HEK293 (cell line): ENCODE data around the gene DDX23.

Experiments
- CTCF ChIA-PET: fragments of 350-600 bp; formaldehyde crosslinking; extraction: SDS; loops from one replicate; lab custom pipeline; 2021; ENCODE audit warnings: antibody characterized with exemption; lab: Yijun Ruan, JAX
- POLR2A ChIA-PET: fragments of 300-600 bp; formaldehyde crosslinking; extraction: SDS; loops from one replicate; lab custom pipeline; 2020; ENCODE audit warnings: antibody characterized with exemption, inconsistent platforms; lab: Yijun Ruan, JAX
- H3K27ac ChIP-seq: fragments of 200-500 bp; sonication (Bioruptor generic); 2 replicates; pipeline ENCODE4 v1.5.1; 2014; ENCODE audit warnings: low read depth, low read length, control low read depth, inconsistent platforms; ENCODE audit errors: extremely low read depth
- H3K36me3 ChIP-seq, 2 experiments: fragments of 200-500 bp in 1 of 2; sonication (Bioruptor generic) in 1 of 2; 1 replicate in 1 of 2; 2 replicates in 1 of 2; pipeline ENCODE4 v1.5.1; 2014 to 2017; ENCODE audit warnings: inconsistent platforms in 2 of 2, low read length in 2 of 2; ENCODE audit not compliant: control insufficient read depth in 2 of 2, insufficient read depth in 1 of 2
- H3K4me1 ChIP-seq: fragments of 200-500 bp; sonication (Bioruptor generic); 2 replicates; pipeline ENCODE4 v1.5.1; 2014; ENCODE audit warnings: mild to moderate bottlenecking, low read length, inconsistent platforms; ENCODE audit not compliant: control insufficient read depth, insufficient read depth
- H3K4me3 ChIP-seq: 2 replicates; pipeline ENCODE4 v1.5.1; 2011; ENCODE audit warnings: low read depth, mild to moderate bottlenecking, control low read depth, low read length, moderate library complexity
- H3K9me3 ChIP-seq: fragments of 200-500 bp; sonication (Bioruptor generic); 2 replicates; pipeline ENCODE4 v1.5.1; 2014; ENCODE audit warnings: low read depth, low read length, inconsistent platforms; ENCODE audit not compliant: control insufficient read depth, insufficient read depth
- GLIS2 ChIP-seq: fragments of 450-650 bp; formaldehyde crosslinking; IDR thresholded peaks from 2 replicates; pipeline ENCODE4 v1.5.1; 2016; ENCODE audit warnings: missing biosample characterization, missing genetic modification characterization
- KLF7 ChIP-seq: fragments of 450-650 bp; formaldehyde crosslinking; IDR thresholded peaks from 2 replicates; pipeline ENCODE4 v1.5.1; 2016; ENCODE audit warnings: missing biosample characterization, missing genetic modification characterization, borderline replicate concordance
- PRDM1 ChIP-seq: fragments of 450-650 bp; formaldehyde crosslinking; IDR thresholded peaks from 2 replicates; pipeline ENCODE4; 2016; ENCODE audit warnings: missing biosample characterization, missing genetic modification characterization
- SETDB1 ChIP-seq: IDR thresholded peaks from one replicate; pipeline ENCODE4 v1.6.1; 2017; ENCODE audit warnings: mild to moderate bottlenecking, low read length, moderate library complexity, mixed read lengths; ENCODE audit not compliant: insufficient read length
- TCF7L2 ChIP-seq: IDR thresholded peaks from 2 replicates; pipeline ENCODE4 v1.6.1; 2011; ENCODE audit warnings: low read depth, mild to moderate bottlenecking, inconsistent platforms, low read length, moderate library complexity, borderline replicate concordance
- ZBTB21 ChIP-seq: fragments of 450-650 bp; formaldehyde crosslinking; IDR thresholded peaks from 2 replicates; pipeline ENCODE4 v1.5.1; 2017; ENCODE audit warnings: missing biosample characterization, missing genetic modification characterization
- ZBTB44 ChIP-seq: fragments of 450-650 bp; IDR thresholded peaks from 2 replicates; pipeline ENCODE4 v1.5.1; 2018; ENCODE audit warnings: missing biosample characterization, mild to moderate bottlenecking, missing genetic modification characterization
- ZBTB48 ChIP-seq: fragments of 450-650 bp; formaldehyde crosslinking; IDR thresholded peaks from 2 replicates; pipeline ENCODE4 v1.5.1; 2016; ENCODE audit warnings: missing biosample characterization, missing genetic modification characterization
- ZFP3 ChIP-seq: fragments of 450-650 bp; formaldehyde crosslinking; IDR thresholded peaks from 2 replicates; pipeline ENCODE4 v1.5.1; 2016; ENCODE audit warnings: low read depth, missing biosample characterization, missing genetic modification characterization
- ZNF146 ChIP-seq: fragments of 450-650 bp; formaldehyde crosslinking; IDR thresholded peaks from 2 replicates; pipeline ENCODE4 v1.5.1; 2016; ENCODE audit warnings: missing biosample characterization, missing genetic modification characterization
- ZNF23 ChIP-seq: fragments of 450-650 bp; formaldehyde crosslinking; IDR thresholded peaks from 2 replicates; pipeline ENCODE4 v1.5.1; 2016; ENCODE audit warnings: missing biosample characterization, missing genetic modification characterization, borderline replicate concordance
- ZNF324 ChIP-seq: fragments of 450-650 bp; formaldehyde crosslinking; IDR thresholded peaks from 2 replicates; pipeline ENCODE4 v1.5.1; 2016; ENCODE audit warnings: missing biosample characterization, missing genetic modification characterization
- ZNF366 ChIP-seq: fragments of 450-650 bp; formaldehyde crosslinking; conservative IDR thresholded peaks from 2 replicates; pipeline ENCODE4 v1.5.1; 2016; ENCODE audit warnings: missing biosample characterization, missing genetic modification characterization
- ZNF560 ChIP-seq: fragments of 450-650 bp; formaldehyde crosslinking; IDR thresholded peaks from 2 replicates; pipeline ENCODE4 v1.5.1; 2017; ENCODE audit warnings: missing biosample characterization, missing genetic modification characterization, borderline replicate concordance
- ZNF580 ChIP-seq: fragments of 450-650 bp; formaldehyde crosslinking; IDR thresholded peaks from 2 replicates; pipeline ENCODE4 v1.5.1; 2016; ENCODE audit warnings: missing biosample characterization, missing genetic modification characterization
- ZNF624 ChIP-seq: fragments of 450-650 bp; formaldehyde crosslinking; IDR thresholded peaks from 2 replicates; pipeline ENCODE4 v1.5.1; 2017; ENCODE audit warnings: missing biosample characterization, missing genetic modification characterization
- ZNF629 ChIP-seq: fragments of 450-650 bp; formaldehyde crosslinking; IDR thresholded peaks from 2 replicates; pipeline ENCODE4 v1.5.1; 2017; ENCODE audit warnings: missing biosample characterization, missing genetic modification characterization
- ZNF776 ChIP-seq: fragments of 450-650 bp; formaldehyde crosslinking; IDR thresholded peaks from 2 replicates; pipeline ENCODE4 v1.5.0; 2017; ENCODE audit warnings: missing biosample characterization, missing genetic modification characterization, borderline replicate concordance
- ZSCAN16 ChIP-seq: fragments of 450-650 bp; formaldehyde crosslinking; IDR thresholded peaks from 2 replicates; pipeline ENCODE4 v1.5.1; 2016; ENCODE audit warnings: missing biosample characterization, missing genetic modification characterization

Gene DDX23

GRCh38 chr12:48832321-48833060, 19.5 kb downstream of the DDX23 start:
- Histone ChIP-seq H3K9me3 (no peaks in the 10 kb centered on the region), H3K27ac (no peak overlapping the region), H3K4me1 (no peaks in the 10 kb centered on the region), H3K36me3 (peaks cover 32 to 95% of the 10 kb centered on the region in 2 experiments), H3K4me3 (no peak overlapping the region)
- POLR2A ChIA-PET: interaction anchor here (1.6 kb wide), 1 partner anchor 13 kb away, joined by 4 read pairs; no protein-coding TSS in a partner anchor
- CTCF ChIA-PET: interaction anchor here (0.7 to 2.1 kb wide), 5 partner anchors 15 to 89 kb away, joined by 3 to 10 read pairs (median 4); partner anchors contain the start of gene CACNB3
- no peak for TF ChIP-seq ZNF146 (tag by site-specific recombination)
- TF ChIP-seq ZNF580 (tag by site-specific recombination): no peak
- TF ChIP-seq ZBTB48 (tag by site-specific recombination): no peak
- TF ChIP-seq KLF7: no peak
- TF ChIP-seq ZNF23 (tag by site-specific recombination): no peak
- TF ChIP-seq TCF7L2: no peak
- no peak for TF ChIP-seq ZNF624
- TF ChIP-seq ZBTB44 (tag by site-specific recombination): no peak
- TF ChIP-seq ZNF324 (tag by site-specific recombination): no peak
- TF ChIP-seq ZNF560 (tag by site-specific recombination): no peak
- TF ChIP-seq ZNF629 (tag by site-specific recombination): no peak
- TF ChIP-seq GLIS2 (tag by site-specific recombination): no peak
- no peak for TF ChIP-seq ZBTB21 (tag by site-specific recombination)
- TF ChIP-seq ZSCAN16 (tag by site-specific recombination): no peak

GRCh38 chr12:48831257-48831656, 20.7 kb downstream of the DDX23 start:
- ChIA-PET CTCF (interaction anchor here (0.9 to 2.1 kb wide), 2 partner anchors 59 to 157 kb away, joined by 3 to 10 read pairs; no protein-coding TSS in a partner anchor), POLR2A (interaction anchor here (2.3 kb wide), 1 partner anchor 21 kb away, joined by 12 read pairs; the partner anchor contains the start of gene DDX23)
- H3K9me3 ChIP-seq: no peaks in the 10 kb centered on the region
- H3K27ac ChIP-seq: no peak overlapping the region
- no peaks in the 10 kb centered on the region for H3K4me1 ChIP-seq
- TF ChIP-seq SETDB1: no peak
- no peak for TF ChIP-seq ZFP3 (tag by site-specific recombination)
- TF ChIP-seq ZNF776 (tag by site-specific recombination): no peak
- TF ChIP-seq PRDM1 (tag by site-specific recombination): peak; percentile 93
- TF ChIP-seq ZBTB21 (tag by site-specific recombination): no peak
- TF ChIP-seq ZNF366 (tag by site-specific recombination): peak; percentile 66
- TF ChIP-seq, all 188 proteins: peak for 2
- H3K36me3 ChIP-seq: peaks cover 31 to 95% of the 10 kb centered on the region in 2 experiments; a peak in 2 of 3 replicates
- no peak overlapping the region for H3K4me3 ChIP-seq
